Stimulated activated CD4-positive, alpha-beta T cell treated with anti-CD3 and anti-CD28 coated beads, Interleukin-15, amount 100 ng/mL, for 1 hour (primary cell): ENCODE measurements around the gene SLC5A4.
"Not testable (repeated sequence)": the region's sequence is repeated elsewhere in the genome, so short reads cannot be mapped to it uniquely, and the experiment has no call there.

Experiments
- DNase-seq, 2 donors: peaks; one replicate each; pipeline ENCODE4 v3.0.0-alpha.2; 2020; ENCODE audit warnings: low read depth in 1 of 2, low spot score in 1 of 2

Gene SLC5A4

DNA sequence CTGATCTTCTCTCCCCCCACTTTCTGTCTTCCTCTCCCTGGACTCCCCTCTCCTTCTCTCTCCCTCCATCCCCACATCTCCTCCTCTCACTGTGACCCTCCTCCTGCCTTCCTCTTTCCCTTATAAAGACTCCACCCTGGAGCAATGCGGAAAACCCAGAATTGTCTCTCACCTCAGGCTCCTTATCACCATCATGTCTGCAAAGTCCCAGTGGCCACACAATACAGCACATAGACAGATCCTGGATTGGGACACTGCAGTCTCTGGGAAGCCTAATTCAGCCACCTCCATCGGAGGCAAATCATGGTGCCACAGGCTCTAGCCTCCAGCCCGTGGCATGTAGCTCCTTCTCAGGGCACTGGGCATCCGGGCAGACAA is 53.0 kb downstream of the SLC5A4 start:
- no peak for DNase-seq

DNA sequence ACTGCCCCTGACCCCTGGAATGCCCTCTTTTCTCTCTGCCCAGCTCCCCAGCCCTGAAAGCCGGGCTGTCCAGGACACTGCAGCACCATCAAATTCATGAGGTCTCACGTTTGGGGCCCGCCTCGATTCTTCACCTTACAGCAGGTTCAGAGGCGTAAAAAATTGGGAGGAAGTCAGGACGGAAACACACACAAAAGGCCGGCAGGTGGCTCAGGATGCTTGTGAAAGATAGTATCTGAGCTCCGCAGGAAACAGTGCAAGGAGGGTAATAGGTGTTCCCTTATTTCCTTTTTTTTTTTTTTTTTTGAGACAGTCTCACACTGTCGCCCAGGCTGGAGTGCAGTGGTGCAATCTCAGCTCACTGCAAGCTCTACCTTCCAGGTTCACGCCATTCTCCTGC is 54.4 kb downstream of the SLC5A4 start:
- DNase-seq: no peak

GRCh38 chr22:32199961-32200360 is 55.2 kb downstream of the SLC5A4 start:
- DNase-seq: no peak

- no peak for DNase-seq
Measured at GRCh38 chr22:32199341-32199740, 55.8 kb downstream of the SLC5A4 start.

DNA sequence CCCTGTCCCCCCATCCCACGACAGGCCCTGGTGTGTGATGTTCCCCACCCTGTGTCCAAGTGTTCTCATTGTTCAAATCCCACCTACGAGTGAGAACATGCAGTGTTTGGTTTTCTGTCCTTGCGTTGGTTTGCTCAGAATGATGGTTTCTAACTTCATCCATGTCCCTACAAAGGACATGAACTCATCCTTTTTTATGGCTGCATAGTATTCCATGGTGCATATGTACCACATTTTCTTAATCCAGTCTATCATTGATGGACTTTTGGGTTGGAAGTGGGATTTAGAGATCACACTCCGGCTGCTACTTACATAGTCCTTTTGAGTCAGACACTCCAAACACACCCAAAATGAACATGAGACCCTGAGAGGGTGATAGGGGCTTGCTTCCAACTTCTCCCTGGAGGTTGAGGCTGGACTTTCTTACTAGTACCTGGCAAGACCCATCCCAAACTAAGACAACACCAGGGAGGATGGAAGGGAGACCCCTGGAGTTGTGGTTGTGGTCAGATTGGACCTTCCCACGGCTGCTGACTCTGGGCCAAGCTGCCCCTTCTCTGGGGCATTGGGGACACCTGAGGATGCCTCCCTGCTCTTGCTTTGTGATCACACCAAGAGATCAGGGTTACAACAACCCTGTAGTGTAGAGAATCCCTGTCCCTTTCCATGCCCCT is 57.5 kb downstream of the SLC5A4 start:
- DNase-seq: not testable (repeated sequence)

DNA sequence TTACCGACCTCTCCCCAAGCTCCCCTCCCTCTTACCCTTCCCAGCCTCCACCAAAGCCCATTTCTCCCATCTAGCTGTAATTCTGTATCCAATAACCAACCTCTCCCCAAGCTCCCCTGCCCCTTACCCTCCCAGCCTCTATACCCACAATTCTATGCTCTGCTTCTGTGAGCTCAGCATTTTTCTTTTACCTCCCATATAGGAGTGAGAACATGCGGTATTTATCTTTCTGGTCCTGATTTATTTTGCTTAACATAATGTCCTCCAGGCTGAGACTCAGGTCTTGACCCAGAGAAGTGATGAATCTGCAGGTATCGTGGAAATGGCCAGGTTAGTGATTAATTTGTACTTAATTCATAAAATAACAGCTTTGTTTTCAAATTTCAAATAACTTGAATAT is 59.2 kb downstream of the SLC5A4 start:
- not testable (repeated sequence) for DNase-seq

GRCh38 chr22:32193346-32193745 is 61.8 kb downstream of the SLC5A4 start:
- DNase-seq: not testable (repeated sequence)

GRCh38 chr22:32191021-32191420 is 64.1 kb downstream of the SLC5A4 start:
- DNase-seq: not testable (repeated sequence)

- DNase-seq: no peak
Measured at GRCh38 chr22:32185821-32186220, 69.3 kb downstream of the SLC5A4 start.

GRCh38 chr22:32183625-32184024 is 71.5 kb downstream of the SLC5A4 start:
- DNase-seq: no peak

DNA sequence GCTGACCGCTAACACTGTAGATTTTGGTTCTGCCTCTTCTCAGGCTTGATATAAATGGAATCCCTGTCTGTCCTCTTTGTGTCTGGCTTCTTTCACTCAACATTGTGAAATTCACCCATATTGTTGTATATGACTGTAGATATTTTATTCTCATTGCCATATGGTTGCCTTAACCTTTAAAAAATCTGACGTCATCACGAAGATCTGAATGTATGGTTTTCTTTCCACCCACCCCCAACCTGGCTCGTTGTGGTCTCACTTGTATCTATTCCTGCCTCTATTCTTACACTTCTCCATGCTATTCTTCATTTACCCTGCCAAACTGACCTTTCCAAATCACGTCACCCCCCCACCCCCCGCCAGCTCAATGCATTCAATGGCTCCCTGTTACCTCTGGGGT is 74.1 kb downstream of the SLC5A4 start:
- DNase-seq: no peak

DNA sequence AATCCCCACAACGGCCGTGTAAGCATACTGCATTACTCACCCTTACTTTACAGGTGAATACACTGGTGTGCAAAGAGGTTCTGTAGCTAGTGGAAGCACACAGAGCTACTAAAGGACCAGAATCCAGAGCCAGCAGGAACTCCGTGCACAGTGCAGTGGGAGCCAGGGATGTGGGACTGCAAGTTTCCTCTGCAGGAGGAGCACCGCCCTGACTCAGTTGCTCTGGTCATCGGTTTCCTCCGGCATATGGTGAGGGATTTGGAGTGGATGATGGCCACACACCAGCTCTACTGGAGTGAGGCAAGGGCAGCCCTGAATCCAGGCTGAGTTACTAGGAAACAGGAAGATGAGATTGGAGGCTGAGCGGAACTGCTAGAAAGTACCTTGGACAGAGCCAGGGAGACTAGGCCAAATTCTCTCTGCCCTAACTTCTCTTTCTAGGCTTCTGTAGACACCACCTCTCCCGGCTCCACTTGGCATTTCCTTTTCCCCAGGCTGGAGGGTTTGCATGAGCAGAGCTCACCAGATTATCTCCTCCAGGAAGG is 77.9 kb downstream of the SLC5A4 start:
- no peak for DNase-seq

GRCh38 chr22:32175683-32176644 is 79.2 kb downstream of the SLC5A4 start:
- DNase-seq: no peak

GRCh38 chr22:32175115-32175514 is 80.0 kb downstream of the SLC5A4 start:
- no peak for DNase-seq
